GM12892 (cell line): ENCODE results near the gene FBXW7.

Experiments used
- DNase-seq: peaks from one replicate; pipeline ENCODE4 v3.0.0; 2011; ENCODE audit not compliant: insufficient read length
- FAIRE-seq: peaks from 2 replicates; lab custom pipeline; 2011; peaks lifted over from hg19 to GRCh38; lab: Jason Lieb, UNC
- POLR2A ChIP-seq: IDR thresholded peaks from 2 replicates; pipeline ENCODE4 v1.6.1; 2011; ENCODE audit warnings: low read depth, low read length, control low read depth
- POLR2AphosphoS5 ChIP-seq: IDR thresholded peaks from 2 replicates; pipeline ENCODE4 v1.6.1; 2011; ENCODE audit warnings: low read depth, low read length, control low read depth
- TAF1 ChIP-seq: IDR thresholded peaks from 2 replicates; pipeline ENCODE4 v1.6.1; 2011; ENCODE audit warnings: low read depth, mild to moderate bottlenecking, control low read depth, low read length, borderline replicate concordance

The FBXW7 gene

DNA sequence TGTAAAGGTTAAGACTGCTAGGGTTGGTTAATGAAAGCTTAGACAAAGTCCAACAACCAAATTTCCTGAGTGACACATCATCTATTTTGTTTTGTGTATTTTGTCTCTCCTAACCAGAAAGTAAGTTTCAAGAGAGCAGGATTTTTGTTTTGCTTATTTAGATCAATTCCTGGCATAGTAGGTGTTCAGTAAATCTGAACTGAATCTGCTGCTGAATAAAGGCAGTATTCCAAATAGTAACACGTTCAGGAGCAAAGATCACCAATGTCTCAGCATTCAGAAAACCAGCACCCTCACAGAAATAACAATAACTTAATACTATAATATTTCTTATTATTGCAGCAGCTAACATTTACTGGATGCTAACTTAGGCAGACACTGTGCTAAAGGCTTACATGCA lies 12.2 kb downstream of the FBXW7 start:
- TF ChIP-seq POLR2AphosphoS5: no peak
- no peak for TF ChIP-seq TAF1
- TF ChIP-seq POLR2A: no peak
- FAIRE-seq: peak; percentile 62
- DNase-seq: no peak

DNA sequence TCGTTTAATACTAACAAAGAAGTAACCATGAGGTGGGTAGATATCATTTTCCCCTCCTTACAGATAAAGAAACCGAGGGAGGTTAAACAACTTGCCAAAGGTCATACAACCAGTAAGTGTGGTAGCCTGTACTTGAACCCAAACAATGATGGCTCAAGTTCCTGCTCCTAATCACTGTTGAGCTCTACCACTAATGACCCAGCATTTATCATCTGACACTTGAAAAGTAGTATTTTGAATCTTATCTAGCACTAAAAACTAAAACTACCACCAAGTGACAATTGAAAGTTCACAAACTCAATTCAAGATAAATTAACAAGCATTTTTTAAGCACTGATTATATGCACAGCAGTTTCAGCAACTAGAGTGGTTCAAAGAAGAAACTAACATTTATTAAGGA lies 13.1 kb downstream of the FBXW7 start:
- TF ChIP-seq TAF1 (no peak), POLR2AphosphoS5 (no peak), POLR2A (no peak)
- no peak for DNase-seq
- no peak for FAIRE-seq

DNA sequence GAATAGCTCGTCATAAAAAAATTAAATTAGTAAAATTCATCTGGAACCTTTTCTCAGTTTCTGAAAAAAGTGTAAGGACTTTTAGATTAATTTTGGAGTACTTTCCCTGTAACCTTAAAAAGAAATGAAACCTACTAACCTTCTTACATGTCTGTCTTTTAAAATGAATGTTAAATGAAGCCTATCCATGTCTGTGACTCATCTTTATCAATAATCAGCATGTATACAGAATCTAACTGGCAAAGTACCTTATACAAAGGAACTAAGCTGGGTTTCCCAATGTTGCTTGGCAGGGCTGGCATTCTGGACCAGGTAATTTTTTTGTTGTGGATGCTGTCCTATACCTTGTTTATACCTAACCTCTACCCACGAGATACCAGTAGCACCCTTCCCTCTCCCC lies 13.6 kb downstream of the FBXW7 start:
- no peak for TF ChIP-seq POLR2A
- TF ChIP-seq TAF1: no peak
- TF ChIP-seq POLR2AphosphoS5: no peak
- no peak for FAIRE-seq
- no peak for DNase-seq

DNA sequence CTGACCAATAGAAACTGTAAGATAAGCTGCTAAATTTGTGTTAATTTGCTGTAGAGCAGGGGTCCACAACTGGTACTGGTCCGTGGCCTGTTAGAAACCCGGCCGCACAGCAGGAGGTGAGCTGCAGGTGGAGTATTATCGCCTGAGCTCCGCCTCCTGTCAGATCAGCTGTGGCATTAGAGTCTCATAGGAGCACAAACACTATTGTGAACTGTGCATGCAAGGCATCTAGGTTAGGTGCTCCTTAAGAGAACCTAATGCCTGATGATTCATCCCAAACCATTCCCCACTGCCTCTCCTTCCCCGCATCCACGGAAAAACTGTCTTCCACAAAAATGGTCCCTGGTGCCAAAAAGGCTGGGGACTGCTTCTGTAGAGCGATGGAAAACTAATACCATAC lies 19.7 kb downstream of the FBXW7 start:
- DNase-seq: no peak
- peak; percentile 81 for FAIRE-seq
- TF ChIP-seq TAF1: no peak
- TF ChIP-seq POLR2A: no peak
- TF ChIP-seq POLR2AphosphoS5: no peak

DNA sequence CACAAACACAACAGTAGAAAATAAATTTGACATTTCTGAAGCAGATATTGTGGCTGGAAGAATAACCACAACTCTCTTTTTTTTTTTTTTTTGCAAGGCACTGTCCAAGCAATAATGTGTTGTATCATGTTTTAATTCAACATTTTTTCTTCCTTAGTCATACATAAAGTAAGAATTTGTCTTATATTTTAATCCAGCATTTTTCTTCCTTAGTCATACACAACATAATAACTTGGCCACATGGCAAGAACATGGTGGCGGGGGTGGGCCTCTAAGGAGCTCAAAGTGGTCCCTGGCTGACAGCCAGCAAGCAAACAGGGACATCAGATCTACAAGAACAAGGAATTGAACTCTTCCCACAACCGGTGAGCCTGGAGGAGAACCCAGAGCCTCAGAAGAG lies 20.2 kb downstream of the FBXW7 start:
- no peak for DNase-seq
- TF ChIP-seq POLR2AphosphoS5 (no peak), POLR2A (no peak), TAF1 (no peak)
- FAIRE-seq: no peak

DNA sequence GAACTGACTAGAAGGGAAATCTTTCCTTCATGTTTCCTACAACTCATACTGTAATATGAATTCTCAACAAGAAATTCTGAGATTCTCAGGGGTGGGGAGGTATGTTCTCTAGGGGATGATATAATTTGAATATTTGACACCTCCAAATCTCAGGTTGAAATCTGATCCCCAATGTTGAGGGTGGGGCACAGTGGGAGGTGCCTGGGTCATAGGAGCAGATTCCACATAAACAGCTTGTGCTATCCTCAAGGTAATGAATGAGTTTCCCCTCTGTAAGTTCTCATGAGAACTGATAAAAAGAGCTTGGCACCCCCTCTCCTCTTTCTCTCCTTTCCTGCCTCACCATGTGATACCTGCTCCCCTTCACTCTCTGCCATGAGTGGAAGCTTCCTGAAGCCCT lies 21.5 kb downstream of the FBXW7 start:
- TF ChIP-seq POLR2A (no peak), TAF1 (no peak), POLR2AphosphoS5 (no peak)
- no peak for DNase-seq
- FAIRE-seq: no peak

DNA sequence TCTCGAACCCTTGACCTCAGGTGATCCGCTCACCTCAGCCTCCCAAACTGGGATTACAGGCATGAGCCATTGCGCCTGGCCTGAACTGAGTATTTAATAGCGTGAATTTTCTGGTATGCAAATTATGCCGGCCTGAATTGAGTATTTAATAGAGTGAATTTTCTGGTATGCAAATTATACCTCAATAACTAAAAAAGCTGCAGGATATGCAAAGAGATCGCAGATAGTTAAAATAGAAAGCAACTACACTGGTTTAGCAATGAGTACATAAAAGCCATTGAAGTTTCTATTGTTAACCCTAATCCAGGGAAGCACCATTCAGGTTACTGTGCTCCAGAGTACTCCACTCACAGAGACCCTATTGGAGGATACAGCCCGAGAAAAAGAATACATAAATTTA lies 22.8 kb downstream of the FBXW7 start:
- FAIRE-seq: no peak
- DNase-seq: no peak
- no peak for TF ChIP-seq TAF1
- no peak for TF ChIP-seq POLR2A
- no peak for TF ChIP-seq POLR2AphosphoS5

DNA sequence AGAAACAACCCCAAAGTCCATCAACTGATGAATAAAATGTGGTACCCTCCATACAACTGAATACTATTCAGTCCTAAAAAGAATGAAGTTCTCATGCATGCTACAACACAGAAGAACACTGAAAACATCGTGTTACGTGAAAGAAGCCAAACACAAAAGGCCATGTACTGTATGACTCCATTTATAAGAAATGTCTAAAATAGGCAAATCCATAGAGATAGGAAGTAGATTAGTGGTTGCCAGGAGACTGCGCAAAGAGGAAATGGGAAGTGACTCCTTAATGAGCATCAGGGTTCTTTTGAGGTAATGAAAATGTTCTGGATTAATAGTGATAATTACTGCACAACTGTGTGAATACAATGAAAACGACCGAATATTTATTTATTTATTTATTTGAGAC lies 23.4 kb downstream of the FBXW7 start:
- TF ChIP-seq TAF1 (no peak), POLR2A (no peak), POLR2AphosphoS5 (no peak)
- peak; percentile 69 for FAIRE-seq
- DNase-seq: no peak

DNA sequence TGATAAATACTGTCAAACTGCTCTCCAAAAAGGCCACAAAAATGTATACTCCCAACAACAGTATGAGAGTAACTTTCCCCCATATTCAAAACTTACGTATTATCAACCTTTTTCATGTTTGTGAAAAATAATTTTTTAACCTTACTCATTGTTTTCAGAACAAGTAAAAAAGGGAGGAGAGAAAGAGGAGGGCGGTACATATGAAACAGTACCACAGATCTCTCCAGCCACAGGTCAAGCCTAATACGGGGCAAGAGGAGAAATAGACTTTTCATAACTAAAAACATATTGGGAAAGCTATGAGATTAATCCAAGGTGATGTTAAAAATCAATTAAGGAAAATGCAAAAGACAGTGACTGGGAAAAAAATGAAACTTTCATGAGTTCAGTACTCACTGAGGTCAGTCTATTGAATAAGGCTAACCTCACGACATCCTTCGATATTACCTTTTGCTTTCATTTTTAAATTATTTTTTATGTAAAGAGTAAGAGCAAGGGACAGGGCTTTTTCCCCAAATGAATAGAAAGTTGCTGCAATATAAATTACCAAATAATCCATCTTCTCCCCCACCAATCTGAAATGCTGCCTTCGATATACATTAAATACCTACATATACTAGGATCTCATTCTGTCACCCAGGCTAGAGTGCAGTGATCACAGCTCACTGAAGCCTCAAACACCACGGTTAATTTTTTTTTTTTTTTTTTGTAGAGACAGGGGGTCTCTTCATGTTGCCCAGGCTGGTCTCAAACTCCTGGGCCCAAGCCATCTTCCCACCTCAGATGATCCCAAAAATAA lies 25.3 kb downstream of the FBXW7 start:
- DNase-seq (no peak), FAIRE-seq (peak; percentile 60)

DNA sequence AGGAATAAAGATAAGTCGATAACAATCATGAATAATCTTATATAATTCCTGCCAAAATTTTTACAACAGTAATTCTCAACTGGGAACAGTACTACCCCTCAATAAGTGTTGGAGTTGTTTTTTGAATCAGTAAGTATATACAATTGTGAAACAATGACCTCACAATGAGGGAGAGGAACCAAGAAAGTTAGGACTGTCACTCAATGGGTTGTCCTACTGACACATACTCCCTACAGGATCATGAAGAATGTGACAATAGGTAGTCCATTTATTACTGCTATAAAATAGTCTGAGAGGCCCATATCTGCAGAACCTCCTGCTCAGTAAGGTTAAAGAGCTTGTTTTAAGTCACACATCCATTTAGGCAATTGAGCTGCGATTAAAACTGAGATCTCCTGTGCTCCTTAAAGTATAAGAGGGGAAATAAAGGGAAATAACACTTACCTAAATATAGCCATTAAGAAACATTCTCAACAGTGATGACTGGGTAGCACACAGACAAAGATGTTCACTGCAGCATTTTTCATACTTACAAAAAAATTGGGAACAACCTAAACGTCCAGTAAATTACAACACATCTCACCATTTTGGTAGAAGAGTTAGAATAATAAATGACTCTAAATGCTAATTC lies 26.2 kb downstream of the FBXW7 start:
- TF ChIP-seq POLR2AphosphoS5: no peak
- no peak for TF ChIP-seq TAF1
- TF ChIP-seq POLR2A: no peak
- DNase-seq (no peak), FAIRE-seq (peak; percentile 91)

More for the DNA sequence above, 25.3 kb downstream of the FBXW7 start:
- TF ChIP-seq TAF1 (no peak), POLR2AphosphoS5 (no peak), POLR2A (no peak)

DNA sequence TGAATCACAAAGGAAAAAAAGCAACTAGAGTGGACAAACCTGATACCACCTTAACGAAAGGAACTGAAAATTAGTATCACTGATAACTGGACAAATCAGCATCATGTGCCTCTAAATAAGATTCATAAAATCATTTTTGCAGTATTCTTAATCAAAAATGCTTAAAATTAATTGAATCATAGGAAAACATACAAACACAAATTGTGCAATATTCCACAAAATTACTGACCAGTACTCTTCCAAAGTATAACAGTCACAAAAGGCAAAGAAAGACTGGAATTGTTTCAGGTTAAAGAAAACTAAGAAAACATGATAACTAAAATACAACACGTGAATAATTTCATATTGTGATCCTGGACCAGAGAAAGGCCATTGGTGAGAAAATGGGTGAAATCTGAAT lies 27.1 kb downstream of the FBXW7 start:
- FAIRE-seq (no peak), DNase-seq (no peak)
- TF ChIP-seq TAF1 (no peak), POLR2A (no peak), POLR2AphosphoS5 (no peak)

DNA sequence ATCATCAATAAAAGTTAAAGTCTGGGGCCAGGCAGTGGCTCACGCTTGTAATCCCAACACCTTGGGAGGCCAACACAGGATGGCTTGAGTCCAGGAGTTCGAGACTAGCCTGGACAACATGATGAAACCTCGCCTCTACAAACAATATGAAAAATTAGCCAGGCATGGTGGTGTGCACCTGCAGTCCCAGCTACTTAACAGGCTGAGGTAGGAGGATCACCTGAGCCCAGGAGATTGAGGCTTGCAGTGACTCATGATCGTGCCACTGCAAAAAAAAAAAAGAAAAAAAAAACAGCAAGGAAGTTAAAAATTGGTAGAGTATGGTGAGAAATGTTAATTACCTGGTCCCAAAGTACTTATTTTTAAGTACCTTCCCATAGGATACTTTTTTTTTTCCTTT lies 27.5 kb downstream of the FBXW7 start:
- peak; percentile 64 for FAIRE-seq
- no peak for DNase-seq
- no peak for TF ChIP-seq POLR2AphosphoS5
- no peak for TF ChIP-seq TAF1
- TF ChIP-seq POLR2A: no peak
